GM12874 (cell line): ENCODE data around the gene TRAF1.

ENCODE experiments used
- TF ChIP-seq, protein P1 (sequence below): IDR thresholded peaks from 2 replicates; pipeline ENCODE4 v1.5.1; 2011; ENCODE audit warnings: low read depth, mild to moderate bottlenecking, control low read depth, low read length, moderate library complexity; ENCODE audit not compliant: insufficient read depth

The TRAF1 gene

GRCh38 chr9:120865809-120866208 lies 60.8 kb downstream of the TRAF1 start:
- TF ChIP-seq, protein P1, sequence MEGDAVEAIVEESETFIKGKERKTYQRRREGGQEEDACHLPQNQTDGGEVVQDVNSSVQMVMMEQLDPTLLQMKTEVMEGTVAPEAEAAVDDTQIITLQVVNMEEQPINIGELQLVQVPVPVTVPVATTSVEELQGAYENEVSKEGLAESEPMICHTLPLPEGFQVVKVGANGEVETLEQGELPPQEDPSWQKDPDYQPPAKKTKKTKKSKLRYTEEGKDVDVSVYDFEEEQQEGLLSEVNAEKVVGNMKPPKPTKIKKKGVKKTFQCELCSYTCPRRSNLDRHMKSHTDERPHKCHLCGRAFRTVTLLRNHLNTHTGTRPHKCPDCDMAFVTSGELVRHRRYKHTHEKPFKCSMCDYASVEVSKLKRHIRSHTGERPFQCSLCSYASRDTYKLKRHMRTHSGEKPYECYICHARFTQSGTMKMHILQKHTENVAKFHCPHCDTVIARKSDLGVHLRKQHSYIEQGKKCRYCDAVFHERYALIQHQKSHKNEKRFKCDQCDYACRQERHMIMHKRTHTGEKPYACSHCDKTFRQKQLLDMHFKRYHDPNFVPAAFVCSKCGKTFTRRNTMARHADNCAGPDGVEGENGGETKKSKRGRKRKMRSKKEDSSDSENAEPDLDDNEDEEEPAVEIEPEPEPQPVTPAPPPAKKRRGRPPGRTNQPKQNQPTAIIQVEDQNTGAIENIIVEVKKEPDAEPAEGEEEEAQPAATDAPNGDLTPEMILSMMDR, result no peak

- TF ChIP-seq, protein P1, result no peak
These were observed 61.4 kb downstream of the TRAF1 start for GRCh38 chr9:120865176-120865575.

GRCh38 chr9:120864719-120865118 lies 61.9 kb downstream of the TRAF1 start:
- TF ChIP-seq, protein P1, result no peak

DNA sequence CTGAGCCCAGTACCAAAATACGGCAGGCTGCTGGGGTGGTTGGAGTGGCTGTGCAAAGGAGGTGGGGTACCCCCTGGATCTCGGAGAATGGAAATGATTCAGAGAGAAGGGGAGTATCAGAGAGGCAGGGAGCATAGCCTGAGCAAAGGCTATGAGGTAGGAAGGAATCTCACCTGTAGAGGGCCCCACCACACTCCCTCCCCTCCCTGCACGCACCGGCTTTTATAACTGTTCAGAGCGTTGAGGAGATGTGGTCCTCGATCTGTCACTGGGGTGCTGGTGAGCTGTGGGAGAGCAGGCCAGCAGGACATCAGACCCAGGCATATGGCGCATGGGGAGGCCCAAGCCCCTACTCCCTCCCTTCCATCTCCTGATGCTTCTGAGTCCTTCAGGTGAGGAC lies 62.8 kb downstream of the TRAF1 start:
- TF ChIP-seq, protein P1, result no peak

GRCh38 chr9:120862452-120862851 lies 64.1 kb downstream of the TRAF1 start:
- TF ChIP-seq, protein P1, result no peak

- TF ChIP-seq, protein P1, result no peak
These were observed 64.7 kb downstream of the TRAF1 start for GRCh38 chr9:120861935-120862334.

GRCh38 chr9:120860083-120860482 lies 66.5 kb downstream of the TRAF1 start:
- TF ChIP-seq, protein P1, result no peak

DNA sequence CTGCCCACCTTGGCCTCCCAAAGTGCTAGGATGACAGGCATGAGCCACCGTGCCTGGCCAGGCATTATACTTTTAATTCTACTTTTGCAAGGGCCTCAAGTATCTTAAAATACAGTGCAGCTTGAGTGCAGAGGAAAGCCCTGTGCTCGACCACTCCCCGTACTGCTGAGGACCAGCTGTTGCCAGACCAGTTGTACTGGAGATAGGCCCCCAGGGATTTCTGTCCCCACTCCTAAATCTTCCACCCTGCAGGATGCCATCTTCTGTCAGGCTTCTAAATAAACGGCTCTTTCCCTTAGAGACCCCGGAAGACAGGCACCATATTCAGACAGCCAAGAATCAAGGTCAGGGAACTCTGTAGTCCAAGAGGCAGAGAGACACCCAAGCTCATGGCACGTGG lies 67.2 kb downstream of the TRAF1 start:
- TF ChIP-seq, protein P1, result no peak
